NK-92 treated with Interleukin-12 subunit alpha and Interleukin-12 subunit beta, amount 100 ng/mL, for 24 hours (cell line): Measurements from ENCODE around the gene PKD1L1.
"Not testable (repeated sequence)": the region's sequence is repeated elsewhere in the genome, so short reads cannot be mapped to it uniquely, and the experiment has no call there.

ENCODE experiments used
- DNase-seq: peaks from one replicate; lab custom pipeline; 2025; lab: John Stamatoyannopoulos, UW

PKD1L1 gene, protein sequence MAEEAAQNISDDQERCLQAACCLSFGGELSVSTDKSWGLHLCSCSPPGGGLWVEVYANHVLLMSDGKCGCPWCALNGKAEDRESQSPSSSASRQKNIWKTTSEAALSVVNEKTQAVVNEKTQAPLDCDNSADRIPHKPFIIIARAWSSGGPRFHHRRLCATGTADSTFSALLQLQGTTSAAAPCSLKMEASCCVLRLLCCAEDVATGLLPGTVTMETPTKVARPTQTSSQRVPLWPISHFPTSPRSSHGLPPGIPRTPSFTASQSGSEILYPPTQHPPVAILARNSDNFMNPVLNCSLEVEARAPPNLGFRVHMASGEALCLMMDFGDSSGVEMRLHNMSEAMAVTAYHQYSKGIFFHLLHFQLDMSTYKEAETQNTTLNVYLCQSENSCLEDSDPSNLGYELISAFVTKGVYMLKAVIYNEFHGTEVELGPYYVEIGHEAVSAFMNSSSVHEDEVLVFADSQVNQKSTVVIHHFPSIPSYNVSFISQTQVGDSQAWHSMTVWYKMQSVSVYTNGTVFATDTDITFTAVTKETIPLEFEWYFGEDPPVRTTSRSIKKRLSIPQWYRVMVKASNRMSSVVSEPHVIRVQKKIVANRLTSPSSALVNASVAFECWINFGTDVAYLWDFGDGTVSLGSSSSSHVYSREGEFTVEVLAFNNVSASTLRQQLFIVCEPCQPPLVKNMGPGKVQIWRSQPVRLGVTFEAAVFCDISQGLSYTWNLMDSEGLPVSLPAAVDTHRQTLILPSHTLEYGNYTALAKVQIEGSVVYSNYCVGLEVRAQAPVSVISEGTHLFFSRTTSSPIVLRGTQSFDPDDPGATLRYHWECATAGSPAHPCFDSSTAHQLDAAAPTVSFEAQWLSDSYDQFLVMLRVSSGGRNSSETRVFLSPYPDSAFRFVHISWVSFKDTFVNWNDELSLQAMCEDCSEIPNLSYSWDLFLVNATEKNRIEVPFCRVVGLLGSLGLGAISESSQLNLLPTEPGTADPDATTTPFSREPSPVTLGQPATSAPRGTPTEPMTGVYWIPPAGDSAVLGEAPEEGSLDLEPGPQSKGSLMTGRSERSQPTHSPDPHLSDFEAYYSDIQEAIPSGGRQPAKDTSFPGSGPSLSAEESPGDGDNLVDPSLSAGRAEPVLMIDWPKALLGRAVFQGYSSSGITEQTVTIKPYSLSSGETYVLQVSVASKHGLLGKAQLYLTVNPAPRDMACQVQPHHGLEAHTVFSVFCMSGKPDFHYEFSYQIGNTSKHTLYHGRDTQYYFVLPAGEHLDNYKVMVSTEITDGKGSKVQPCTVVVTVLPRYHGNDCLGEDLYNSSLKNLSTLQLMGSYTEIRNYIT (N-terminal part only)

DNA sequence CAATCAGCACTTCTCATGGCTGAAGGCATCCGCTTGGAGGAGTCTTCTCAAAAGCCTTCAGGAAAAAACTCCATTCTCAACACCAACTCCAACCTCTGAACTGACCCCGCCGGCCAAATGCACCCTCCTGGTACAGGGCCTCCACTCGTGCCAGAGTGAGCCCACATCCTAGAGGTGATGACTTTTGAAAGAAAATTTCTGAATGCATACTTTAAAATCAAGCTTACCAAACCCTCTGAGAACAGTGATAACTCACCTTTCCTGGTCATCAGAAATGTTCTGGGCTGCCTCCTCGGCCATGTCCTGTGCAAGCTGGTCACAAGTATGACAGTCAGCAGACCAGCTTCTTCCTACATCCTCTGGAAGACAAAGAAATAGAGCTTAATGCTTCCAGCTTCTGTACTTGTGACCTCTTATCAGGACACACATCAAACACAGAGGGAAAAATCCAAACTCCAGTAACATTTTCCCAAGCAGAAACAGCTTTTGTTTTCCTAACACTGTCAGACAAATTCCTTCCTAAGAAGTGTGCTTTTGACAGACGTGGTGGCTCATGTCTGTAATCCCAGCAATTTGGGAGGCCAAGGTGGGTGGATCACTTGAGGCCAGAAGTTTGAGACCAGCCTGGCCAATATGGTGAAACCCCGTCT, at the start of gene PKD1L1:
TSS of gene PKD1L1 (minus strand) at position 326 of the 650 bp plus-strand sequence. CDS start at position 300, 26 bp downstream.
- DNase-seq, result no peak

DNA sequence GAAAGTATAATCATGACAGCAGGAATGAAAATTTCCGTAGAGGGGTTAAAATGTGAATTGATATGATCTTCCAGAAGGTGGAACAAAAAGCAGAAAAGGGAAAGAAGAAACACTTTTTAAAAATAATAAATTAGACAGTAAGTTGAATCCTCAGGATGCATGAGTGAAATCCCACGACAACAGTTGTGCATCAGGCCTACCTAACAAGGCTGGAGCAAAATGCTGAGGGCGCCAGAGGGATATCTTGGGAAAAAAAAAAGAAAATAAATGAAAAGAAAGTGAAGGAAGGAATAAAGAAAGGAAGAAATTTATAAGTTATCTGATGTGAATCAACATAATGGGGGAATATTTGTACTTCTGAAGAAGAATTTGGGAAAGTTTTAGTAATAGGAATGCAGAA, 44.2 kb upstream of the PKD1L1 start:
- no peak for DNase-seq

DNA sequence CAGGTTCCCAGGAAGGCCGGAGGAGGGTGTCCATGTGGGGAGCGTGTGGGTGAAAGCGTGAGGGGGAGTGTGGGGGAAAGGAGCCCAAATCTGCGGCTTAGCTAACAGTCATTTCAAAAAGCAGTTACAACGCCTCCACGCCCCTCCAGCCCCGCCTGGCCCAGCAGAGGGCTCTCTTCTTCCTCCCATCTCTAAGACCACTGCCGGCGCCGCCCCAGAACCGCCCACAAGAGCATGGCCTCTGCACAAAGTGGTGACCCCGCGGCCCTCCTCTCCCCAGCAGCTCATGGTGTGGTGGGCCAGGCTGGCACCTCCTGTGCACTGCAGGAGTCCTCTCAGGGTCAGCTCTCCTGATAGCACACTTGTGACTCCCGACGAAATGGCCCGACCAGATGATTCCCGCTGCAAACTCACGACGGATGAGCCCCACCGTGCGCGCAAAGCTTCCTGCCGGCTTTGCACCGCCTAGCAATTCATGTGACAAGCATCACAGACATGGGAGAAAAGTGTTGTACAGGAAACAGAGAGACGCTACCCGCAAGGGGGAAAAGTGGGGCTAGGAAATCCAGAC, 43.6 kb upstream of the PKD1L1 start:
- peak; percentile 75 for DNase-seq

DNA sequence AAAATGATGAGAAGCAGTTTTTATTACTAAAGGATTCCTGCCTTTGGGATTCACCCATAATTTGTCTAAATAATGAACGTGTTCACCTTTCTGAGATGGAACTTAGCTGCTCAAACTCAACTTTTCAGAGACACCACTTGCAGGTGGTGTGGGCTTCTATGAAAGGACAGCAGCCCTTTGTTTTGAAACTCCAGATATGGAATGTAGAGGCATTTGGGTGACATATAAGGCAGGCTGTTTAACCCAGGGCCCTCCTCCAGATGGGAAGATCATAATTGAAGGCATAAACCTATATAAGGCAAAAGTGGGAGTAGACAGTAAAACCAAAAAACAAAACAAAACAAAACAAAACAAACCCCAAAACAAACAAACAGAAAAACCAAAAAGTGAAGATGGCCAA, 43.0 kb upstream of the PKD1L1 start:
- no peak for DNase-seq

DNA sequence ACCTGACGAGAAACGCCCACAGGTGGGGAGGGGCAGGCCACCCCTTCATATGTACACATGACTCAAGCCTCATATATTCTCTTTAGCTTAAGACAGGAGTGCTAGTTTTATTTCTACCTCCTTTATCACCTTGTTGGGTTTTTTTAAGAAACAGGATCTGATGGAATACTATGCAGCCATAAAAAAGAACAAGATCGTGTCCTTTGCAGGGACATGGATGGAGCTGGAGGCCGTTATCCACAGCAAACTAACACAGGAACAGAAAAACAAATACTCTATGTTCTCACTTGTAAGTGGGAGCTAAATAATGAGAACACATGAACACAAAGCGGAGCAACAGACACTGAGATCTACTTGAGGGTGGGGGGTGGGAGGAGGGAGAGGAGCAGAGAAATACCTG, 42.3 kb upstream of the PKD1L1 start:
- DNase-seq, result no peak

DNA sequence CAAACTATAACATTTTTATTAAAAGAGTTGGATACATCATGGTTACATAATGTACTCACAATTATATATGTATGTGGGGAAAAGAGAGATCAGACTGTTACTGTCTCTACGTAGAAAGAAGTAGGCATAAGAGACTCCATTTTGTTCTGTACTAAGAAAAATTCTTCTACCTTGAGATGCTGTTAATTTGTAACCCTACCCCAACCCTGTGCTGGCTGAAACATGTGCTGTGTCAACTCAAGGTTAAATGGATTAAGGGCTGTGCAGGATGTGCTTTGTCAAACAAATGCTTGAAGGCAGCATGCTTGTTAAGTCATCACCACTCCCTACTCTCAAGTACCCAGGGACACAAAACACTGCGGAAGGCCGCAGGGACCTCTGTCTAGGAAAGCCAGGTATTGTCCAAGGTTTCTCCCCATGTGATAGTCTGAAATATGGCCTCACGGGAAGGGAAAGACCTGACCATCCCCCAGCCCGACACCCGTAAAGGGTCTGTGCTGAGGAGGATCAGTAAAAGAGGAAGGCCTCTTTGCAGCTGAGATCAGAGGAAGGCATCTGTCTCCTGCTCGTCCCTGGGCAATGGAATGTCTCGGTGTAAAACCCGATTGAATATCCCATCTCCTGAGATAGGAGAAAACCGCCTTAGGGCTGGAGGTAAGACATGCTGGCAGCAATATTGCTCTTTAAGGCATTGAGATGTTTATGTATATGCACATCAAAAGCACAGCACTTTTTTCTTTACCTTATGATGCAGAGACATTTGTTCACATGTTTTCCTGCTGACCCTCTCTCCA, 41.5 kb upstream of the PKD1L1 start:
- not testable (repeated sequence) for DNase-seq

DNA sequence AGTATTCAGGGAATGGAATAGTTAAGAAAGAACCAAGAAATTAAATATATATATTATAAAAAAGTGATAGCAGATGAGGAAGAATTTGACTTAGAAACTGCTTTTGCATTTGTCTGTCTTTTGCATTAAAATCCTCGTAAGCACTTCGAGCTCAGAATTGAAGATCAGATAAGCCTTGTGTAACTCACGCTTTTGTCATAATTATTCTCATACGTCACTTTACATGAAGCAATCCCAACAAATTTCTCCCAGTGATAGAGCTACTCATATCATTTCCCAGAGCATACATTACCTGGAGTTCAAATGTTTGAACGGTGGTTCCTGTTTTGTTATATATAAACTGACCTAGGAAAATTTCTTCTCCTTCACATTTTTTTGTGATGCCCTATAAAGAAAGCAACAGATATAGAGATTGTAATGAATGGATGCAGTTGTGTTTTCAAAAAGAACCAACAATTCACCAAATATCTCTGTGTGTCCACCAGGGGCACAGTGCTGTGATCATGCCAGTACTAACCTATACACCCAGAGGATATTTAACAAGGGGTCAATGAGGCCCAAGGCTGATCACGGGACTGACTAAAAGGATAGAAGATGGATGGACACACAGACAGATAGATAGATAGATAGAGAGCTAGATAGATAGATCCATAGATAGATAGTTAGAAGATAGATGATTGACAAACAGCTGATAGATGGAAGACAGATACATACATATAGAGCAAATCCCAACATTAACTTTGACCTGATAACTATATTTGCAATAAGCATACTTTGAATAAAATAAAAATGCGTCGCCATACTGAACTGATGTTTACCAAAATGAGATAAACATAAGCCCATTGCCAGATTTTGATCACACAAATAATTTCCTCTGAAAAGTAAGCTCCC, 40.5 kb upstream of the PKD1L1 start:
- DNase-seq, result no peak

DNA sequence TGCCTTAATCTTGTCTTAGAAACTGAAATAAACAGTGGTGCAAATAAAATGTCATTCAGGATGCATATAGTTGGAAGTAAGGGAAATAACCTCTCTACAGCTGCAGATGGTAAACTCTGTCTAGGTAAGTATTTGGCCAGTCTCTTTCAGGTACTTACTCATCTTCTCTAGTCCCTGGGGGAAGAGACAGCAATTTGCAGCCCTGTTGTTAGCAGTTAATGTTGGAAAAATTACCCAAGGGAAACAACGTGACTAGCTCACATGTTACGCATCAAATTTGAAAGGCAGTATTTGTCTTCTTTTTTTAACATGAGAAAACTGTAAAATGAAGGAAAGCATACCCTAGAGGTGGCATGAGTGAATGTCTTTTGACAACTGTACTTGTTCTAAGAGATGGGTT, 34.3 kb upstream of the PKD1L1 start:
- DNase-seq, result no peak

DNA sequence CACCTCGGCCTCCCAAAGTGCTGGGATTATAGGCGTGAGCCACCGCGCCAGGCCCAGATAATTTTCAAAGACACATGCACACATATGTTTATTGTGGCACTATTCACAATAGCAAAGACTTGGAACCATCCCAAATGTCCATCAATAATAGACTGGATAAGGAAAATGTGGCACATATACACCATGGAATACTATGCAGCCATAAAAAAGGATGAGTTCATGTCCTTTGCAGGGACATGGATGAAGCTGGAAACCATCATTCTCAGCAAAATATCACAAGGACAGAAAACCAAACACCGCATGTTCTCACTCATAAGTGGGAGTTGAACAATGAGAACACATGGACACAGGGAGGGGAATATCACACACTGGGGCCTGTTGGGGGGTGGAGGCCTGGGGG, 32.4 kb upstream of the PKD1L1 start:
- DNase-seq, result not testable (repeated sequence)

DNA sequence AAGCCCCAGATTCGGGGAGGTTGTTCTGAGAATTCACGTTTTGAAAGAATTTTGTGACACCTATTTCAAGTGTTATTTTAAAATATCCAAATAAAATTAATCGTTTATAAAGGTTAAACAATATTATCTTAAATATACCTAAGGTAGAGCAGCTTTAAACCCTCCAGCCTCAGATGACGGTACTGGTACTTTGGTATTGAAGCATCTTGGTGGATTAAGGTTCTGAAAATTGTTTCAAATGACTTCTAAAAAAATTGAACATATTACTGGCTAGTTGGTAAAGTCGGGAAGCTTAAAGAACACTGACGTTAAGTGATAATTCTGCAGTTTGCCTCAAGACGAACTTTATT, 31.5 kb upstream of the PKD1L1 start:
- DNase-seq, result no peak

DNA sequence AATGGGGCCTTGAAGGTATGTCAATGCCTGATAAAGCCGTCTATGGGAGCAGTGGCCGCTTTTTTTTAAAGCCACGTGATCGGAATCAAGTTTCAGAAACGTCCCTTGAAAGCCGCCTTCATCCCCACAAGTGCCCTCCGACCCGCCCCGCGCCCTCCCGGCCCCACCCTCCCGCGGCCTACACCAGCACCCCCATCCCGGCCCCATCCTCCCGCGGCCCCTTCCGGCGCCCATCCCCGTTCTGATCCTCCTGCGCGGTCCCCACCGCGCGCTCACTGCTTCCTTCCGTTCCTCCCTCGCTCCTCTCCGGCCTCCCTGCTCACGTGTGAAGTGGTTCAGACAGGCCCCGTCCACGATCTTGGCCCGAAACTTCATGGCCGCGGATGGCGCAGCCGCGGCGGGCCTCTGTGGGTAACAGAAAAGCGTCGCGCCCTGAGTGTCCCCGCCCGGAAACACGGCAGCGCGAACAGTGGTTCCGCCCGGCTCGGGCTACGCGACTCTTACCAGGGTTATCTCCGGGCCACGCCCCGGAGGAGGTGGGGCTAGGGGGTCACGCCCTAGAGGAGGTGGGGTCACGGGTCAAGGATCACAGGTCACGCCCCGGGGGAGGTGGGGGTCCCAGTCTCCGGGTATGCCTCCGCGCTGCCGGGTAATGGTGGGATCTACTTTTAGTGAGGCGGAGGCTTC, 31.0 kb upstream of the PKD1L1 start, which contains the start of gene HUS1:
TSS of gene HUS1 (minus strand) at position 471 of the 687 bp plus-strand sequence. CDS start at position 375, 96 bp downstream.
- DNase-seq, result peak; percentile 92

DNA sequence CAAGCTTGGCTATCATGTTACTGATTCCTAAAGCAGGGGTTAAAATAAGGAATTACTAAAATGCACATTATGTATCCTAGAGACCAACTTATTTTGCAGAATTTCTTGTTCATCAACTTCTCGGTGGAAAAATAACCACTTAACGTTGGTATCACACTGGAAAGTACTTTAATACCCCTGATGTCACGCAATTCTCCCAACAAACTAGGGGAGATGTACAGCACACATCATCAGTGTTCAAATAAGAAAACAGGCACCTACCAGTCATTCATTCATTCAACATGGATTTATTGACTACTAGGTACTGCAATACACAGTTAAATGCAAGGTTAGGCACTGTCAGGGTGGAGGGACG, 30.5 kb upstream of the PKD1L1 start:
- DNase-seq, result no peak

DNA sequence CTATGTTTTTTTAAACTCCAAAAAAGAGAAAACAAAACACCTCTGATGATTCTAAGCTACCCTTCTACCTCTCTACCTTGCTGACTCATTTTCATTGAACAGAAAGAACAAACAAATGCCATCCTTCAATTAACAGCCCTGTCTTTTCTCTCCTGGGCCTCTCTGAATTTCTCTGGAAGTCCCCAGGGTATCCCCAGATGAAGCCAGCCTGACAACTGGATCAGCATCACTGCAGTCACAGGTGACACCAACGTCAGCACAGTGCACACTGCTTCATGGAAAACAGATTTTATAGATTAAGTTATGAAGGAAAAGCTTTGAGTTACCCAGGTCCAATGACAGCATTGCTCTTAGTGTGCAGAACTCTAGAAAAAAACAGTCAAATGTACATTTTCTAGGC, 25.5 kb upstream of the PKD1L1 start:
- no peak for DNase-seq

DNA sequence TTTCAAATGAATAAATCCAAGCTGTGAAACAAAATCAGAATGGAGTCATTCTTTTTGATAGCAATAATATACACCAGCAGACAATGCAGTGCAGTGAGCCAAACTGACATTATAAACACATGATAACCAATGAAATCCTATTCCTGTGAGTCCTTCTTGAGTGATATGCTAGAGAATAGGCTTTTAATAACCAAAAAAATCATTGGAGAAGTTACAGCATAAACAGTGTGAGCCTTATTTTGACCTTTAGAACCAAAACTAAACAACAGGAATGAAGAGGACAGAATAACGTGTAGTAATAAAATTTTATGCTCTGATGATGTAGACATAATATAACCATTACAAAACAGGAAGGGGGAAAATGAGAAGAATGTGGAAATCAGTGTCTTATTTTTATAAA, 22.5 kb upstream of the PKD1L1 start:
- DNase-seq, result no peak

DNA sequence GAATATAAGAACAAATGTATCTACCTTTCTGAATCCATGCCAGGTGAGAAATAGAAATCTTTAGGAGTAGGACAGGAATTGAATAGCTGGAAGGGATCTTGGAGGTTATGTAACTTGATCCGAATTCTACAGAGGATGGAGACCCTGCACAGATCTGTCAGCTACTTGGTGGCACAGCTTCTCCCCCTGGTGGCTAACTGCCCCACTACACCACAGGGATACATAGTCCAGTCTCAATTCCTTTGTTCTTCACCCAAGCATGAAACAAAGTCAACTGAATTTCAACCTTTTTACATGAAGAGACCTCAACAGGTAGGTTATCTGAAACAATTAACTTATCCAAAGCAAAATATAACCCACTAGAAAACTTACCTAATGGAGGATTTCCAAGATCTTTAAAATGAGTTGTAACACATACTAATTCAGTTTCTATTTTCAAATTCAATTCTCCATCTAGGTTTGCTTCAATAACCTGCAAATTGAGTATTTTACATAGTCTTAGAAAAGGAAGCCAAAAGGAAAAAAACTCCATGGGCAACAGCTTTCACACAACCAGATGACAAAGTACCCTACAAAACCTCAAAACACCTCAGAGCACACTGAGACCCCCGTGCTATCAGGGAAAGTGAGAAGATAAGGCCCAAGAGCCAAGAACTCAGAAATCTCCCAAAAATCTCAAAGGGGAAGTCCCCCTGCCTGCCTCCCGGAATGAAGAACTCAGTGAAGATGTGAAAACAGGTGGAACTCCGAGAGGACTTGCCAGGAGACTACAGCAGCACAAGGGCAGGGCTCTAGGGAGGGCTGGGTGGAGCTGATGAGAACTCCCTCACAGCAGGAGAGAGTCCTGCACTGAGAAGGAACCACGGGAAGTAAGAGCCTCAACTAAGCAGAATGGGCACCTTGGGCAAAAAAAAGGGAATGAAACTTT, 20.8 kb upstream of the PKD1L1 start:
- no peak for DNase-seq

DNA sequence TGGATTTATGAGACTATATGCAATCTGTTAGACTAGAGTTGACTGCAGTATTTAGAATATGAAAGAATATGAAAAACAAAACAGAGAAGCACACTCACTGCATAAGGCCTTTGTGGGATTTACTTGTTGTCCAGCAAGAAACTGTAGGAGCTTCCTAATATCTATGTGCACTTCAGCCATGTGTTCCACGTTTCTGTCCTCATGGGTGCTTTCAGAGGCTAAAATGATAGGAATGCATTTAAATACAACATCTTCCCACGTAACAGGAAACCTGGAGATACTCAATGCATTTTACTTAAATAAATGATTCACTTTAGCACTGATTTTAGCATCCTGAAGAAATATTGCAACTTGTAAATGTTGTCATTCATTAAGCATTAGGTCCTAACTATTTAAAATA, 19.4 kb upstream of the PKD1L1 start:
- DNase-seq, result no peak

DNA sequence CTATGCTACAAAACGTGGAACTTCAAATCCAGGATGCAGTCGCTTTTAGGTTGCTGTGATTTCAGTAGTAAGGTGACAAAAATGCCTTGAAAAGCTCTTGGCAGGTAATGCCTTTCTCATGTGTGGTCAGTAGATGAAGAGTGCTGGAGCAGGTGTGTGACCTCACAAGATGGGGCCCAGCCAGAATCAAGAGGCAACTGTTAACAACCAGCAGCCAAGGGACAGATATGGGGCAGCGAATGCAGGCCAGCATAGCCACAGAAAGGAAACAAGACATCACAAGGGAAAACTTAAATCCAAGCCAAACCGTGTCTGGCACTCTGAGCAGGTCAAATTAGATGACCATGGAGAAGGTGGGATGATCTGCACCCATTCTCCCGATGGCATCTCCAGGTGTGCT, 18.9 kb upstream of the PKD1L1 start:
- DNase-seq, result no peak

DNA sequence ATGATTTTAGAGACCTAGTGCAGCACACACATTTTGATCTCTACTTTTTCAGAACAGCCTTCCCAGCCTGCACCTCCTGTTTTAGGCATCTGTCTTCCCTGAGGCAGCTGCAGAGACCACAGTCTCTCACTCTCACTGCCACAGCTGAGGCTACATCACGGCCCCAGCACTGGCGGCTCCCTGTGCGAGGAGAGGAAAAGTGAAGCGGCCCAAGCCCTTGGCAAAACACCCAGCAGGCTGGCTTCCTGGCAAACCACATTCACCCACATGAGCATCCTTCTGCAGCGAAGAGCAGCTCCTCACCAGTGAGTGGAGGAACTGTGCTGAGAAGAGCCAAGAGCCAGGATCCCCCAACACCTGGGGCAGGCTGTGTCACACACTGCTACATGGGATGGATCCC, 17.2 kb upstream of the PKD1L1 start:
- no peak for DNase-seq
